ENCODE data around the gene PPM1E.

DNA sequence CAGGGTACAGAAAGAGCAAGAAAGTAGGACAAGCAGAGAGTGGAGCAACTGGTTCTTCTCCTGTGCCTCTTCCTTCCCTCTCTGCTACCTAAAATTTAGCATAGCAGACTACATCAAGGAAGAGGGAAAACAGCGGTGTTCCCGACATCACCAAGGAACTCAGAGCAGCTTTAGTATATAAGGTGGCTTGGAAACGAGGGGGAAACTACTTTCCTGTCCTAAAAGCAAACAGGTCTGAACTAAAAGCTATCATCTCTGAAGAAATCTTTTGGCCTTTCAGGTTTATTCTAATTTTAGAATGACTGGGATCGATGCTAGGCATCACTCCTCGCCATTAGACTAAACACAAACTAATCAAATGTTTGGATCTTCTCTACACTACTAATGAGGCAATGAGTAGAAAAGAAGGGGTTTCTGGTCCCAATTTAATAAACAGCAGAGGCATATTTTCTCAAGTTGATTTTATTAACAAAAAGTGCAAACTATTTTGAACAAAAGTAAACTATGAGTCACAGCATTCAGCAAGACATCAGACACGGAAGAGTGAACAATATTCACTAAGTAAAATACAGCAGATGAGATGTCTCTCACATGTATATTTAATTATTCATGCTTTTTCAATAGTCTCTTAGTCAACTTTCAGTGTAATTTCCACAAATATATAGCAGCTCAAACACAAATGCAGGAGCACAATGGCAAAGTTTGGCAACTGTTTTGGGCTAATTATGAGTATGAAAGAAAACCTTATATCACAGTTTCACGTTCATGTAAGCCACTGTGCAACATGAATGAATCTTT is 242.3 kb downstream of the PPM1E start:
- TF ChIP-seq TCF12 (IDR thresholded peaks at IDR 0.05; ENCODE audit: low read depth, low read length), result no peak
- TF ChIP-seq, protein P1, sequence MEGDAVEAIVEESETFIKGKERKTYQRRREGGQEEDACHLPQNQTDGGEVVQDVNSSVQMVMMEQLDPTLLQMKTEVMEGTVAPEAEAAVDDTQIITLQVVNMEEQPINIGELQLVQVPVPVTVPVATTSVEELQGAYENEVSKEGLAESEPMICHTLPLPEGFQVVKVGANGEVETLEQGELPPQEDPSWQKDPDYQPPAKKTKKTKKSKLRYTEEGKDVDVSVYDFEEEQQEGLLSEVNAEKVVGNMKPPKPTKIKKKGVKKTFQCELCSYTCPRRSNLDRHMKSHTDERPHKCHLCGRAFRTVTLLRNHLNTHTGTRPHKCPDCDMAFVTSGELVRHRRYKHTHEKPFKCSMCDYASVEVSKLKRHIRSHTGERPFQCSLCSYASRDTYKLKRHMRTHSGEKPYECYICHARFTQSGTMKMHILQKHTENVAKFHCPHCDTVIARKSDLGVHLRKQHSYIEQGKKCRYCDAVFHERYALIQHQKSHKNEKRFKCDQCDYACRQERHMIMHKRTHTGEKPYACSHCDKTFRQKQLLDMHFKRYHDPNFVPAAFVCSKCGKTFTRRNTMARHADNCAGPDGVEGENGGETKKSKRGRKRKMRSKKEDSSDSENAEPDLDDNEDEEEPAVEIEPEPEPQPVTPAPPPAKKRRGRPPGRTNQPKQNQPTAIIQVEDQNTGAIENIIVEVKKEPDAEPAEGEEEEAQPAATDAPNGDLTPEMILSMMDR (IDR thresholded peaks at IDR 0.05; ENCODE audit: control extremely low read depth in 1 of 3, insufficient read depth in 1 of 3, low read depth in 1 of 3, low read length in 3 of 3), result no peak
- no peak for TF ChIP-seq POLR2A (IDR thresholded peaks at IDR 0.05; ENCODE audit: control extremely low read depth in 1 of 2, low read depth in 2 of 2, low read length in 2 of 2)
- no peak for TF ChIP-seq NANOG (IDR thresholded peaks at IDR 0.05; ENCODE audit: insufficient read depth, low read depth, low read length, poor library complexity, severe bottlenecking)
- TF ChIP-seq HDAC6 (IDR thresholded peaks at IDR 0.05; ENCODE audit: low read depth, low read length), result no peak
- no peak for TF ChIP-seq SUZ12 (IDR thresholded peaks at IDR 0.05; ENCODE audit: low read length)
- TF ChIP-seq KDM1A (IDR thresholded peaks at IDR 0.05; ENCODE audit: borderline replicate concordance, low read length), result no peak
- no peak for TF ChIP-seq SIX5 (IDR thresholded peaks at IDR 0.05; ENCODE audit: low read depth, low read length)
- no peak for TF ChIP-seq ASH2L (IDR thresholded peaks at IDR 0.05; ENCODE audit: low read length)
- no peak for TF ChIP-seq NRF1 (IDR thresholded peaks at IDR 0.05; ENCODE audit: low read depth, low read length)

All from H1 (cell line).